H9 (cell line): Measurements from ENCODE around the gene SETD7. TPM values are rescaled to one million over a fixed set of nuclear protein-coding genes. Genes with fewer than 3 reads are reported as not detected.

Source experiments
- DNase-seq: peaks from one replicate; pipeline ENCODE4 v3.0.0-alpha.2; 2017
- H2AFZ ChIP-seq: one replicate; pipeline ENCODE4 v1.6.1; 2013; ENCODE audit warnings: mild to moderate bottlenecking, low read length, control low read depth, moderate library complexity
- H2AK5ac ChIP-seq: 2 replicates; pipeline ENCODE4 v1.6.1; 2013; ENCODE audit warnings: low read length, control low read depth, mixed read lengths; ENCODE audit not compliant: insufficient read length
- H2BK120ac ChIP-seq: one replicate; pipeline ENCODE4 v1.6.1; 2013; ENCODE audit warnings: low read depth, mild to moderate bottlenecking, low read length, control low read depth, inconsistent platforms; ENCODE audit not compliant: poor library complexity, severe bottlenecking
- H2BK12ac ChIP-seq: 2 replicates; pipeline ENCODE4 v1.6.1; 2013; ENCODE audit warnings: low read length, control low read depth, mixed read lengths, low read depth; ENCODE audit not compliant: insufficient read length
- H2BK15ac ChIP-seq: 2 replicates; pipeline ENCODE4 v1.6.1; 2013; ENCODE audit warnings: low read depth, low read length, control low read depth
- H2BK20ac ChIP-seq: one replicate; pipeline ENCODE4 v1.6.1; 2013; ENCODE audit warnings: low read depth, mild to moderate bottlenecking, low read length, control low read depth, inconsistent platforms; ENCODE audit not compliant: poor library complexity, severe bottlenecking
- H2BK5ac ChIP-seq: 2 replicates; pipeline ENCODE4 v1.6.1; 2013; ENCODE audit warnings: low read length, control low read depth, mixed read lengths; ENCODE audit not compliant: insufficient read length
- H3K14ac ChIP-seq: 2 replicates; pipeline ENCODE4 v1.6.1; 2013; ENCODE audit warnings: low read length, control low read depth; ENCODE audit not compliant: insufficient read depth
- H3K18ac ChIP-seq: 2 replicates; pipeline ENCODE4 v1.6.1; 2013; ENCODE audit warnings: low read depth, mild to moderate bottlenecking, mixed read lengths, low read length, control low read depth; ENCODE audit not compliant: insufficient read length
- H3K23ac ChIP-seq: 2 replicates; pipeline ENCODE4 v1.6.1; 2013; ENCODE audit warnings: low read length, control low read depth, mixed read lengths, low read depth; ENCODE audit not compliant: insufficient read length
- H3K23me2 ChIP-seq: 2 replicates; pipeline ENCODE4 v1.6.1; 2013; ENCODE audit warnings: low read depth, mild to moderate bottlenecking, mixed read lengths, low read length, control low read depth; ENCODE audit not compliant: insufficient read length, poor library complexity, severe bottlenecking
- H3K27ac ChIP-seq: 2 replicates; pipeline ENCODE4 v1.5.1; 2013; ENCODE audit warnings: low read length, control low read depth, mixed read lengths, low read depth; ENCODE audit not compliant: insufficient read length
- H3K27me3 ChIP-seq: 2 replicates; pipeline ENCODE4 v1.6.1; 2013; ENCODE audit warnings: low read length, control low read depth, inconsistent platforms; ENCODE audit not compliant: insufficient read depth
- H3K4ac ChIP-seq: 2 replicates; pipeline ENCODE4 v1.6.1; 2013; ENCODE audit warnings: low read depth, mild to moderate bottlenecking, control low read depth, inconsistent platforms, low read length, moderate library complexity
- H3K4me1 ChIP-seq: 2 replicates; pipeline ENCODE4 v1.6.1; 2013; ENCODE audit warnings: low read length, control low read depth, inconsistent platforms; ENCODE audit not compliant: insufficient read depth
- H3K4me2 ChIP-seq: 2 replicates; pipeline ENCODE4 v1.6.1; 2013; ENCODE audit warnings: low read length, control low read depth, mixed read lengths; ENCODE audit not compliant: insufficient read length, insufficient read depth
- H3K56ac ChIP-seq: 2 replicates; pipeline ENCODE4 v1.6.1; 2013; ENCODE audit warnings: low read depth, mild to moderate bottlenecking, mixed read lengths, low read length, control low read depth; ENCODE audit not compliant: insufficient read length
- H3K79me1 ChIP-seq: 2 replicates; pipeline ENCODE4 v1.6.1; 2013; ENCODE audit warnings: low read depth, mild to moderate bottlenecking, moderate library complexity, low read length, control low read depth, inconsistent platforms; ENCODE audit not compliant: insufficient read depth, poor library complexity, severe bottlenecking
- H3K79me2 ChIP-seq: 2 replicates; pipeline ENCODE4 v1.6.1; 2013; ENCODE audit warnings: low read length, control low read depth, inconsistent platforms; ENCODE audit not compliant: insufficient read depth
- H3K9ac ChIP-seq: 2 replicates; pipeline ENCODE4 v1.6.1; 2013; ENCODE audit warnings: low read length, control low read depth, mixed read lengths; ENCODE audit not compliant: insufficient read length; ENCODE audit errors: extremely low read depth
- H3K9me3 ChIP-seq: one replicate; pipeline ENCODE4 v1.6.1; 2013; ENCODE audit warnings: low read depth, low read length, inconsistent platforms; ENCODE audit not compliant: control insufficient read depth
- H3T11ph ChIP-seq: one replicate; pipeline ENCODE4 v1.6.1; 2013; ENCODE audit warnings: mild to moderate bottlenecking, low read length, control low read depth, inconsistent platforms
- H4K20me1 ChIP-seq: one replicate; pipeline ENCODE4 v1.6.1; 2013; ENCODE audit not compliant: control insufficient read depth, insufficient read length, insufficient read depth
- H4K5ac ChIP-seq: 2 replicates; pipeline ENCODE4 v1.6.1; 2013; ENCODE audit warnings: low read depth, mild to moderate bottlenecking, mixed read lengths, low read length, control low read depth; ENCODE audit not compliant: insufficient read length
- H4K8ac ChIP-seq: replicated peaks from 2 replicates; pipeline ENCODE4 v1.6.1; 2013; ENCODE audit warnings: low read length, control low read depth, mixed read lengths, low read depth; ENCODE audit not compliant: insufficient read length
- H4K91ac ChIP-seq: 2 replicates; pipeline ENCODE4 v1.6.1; 2013; ENCODE audit warnings: low read depth, mild to moderate bottlenecking, moderate library complexity, mixed read lengths, low read length, control low read depth; ENCODE audit not compliant: insufficient read length
- H3K27ac Mint-ChIP-seq, 3 experiments: 2 replicates in 2 of 3; 3 replicates in 1 of 3; pipeline ENCODE4 v1.8.0; 2020 to 2021; ENCODE audit warnings: mixed read lengths in 3 of 3, mild to moderate bottlenecking in 1 of 3, moderate library complexity in 1 of 3
- H3K27me3 Mint-ChIP-seq: 2 replicates; pipeline ENCODE4 v1.8.0; 2021; ENCODE audit warnings: low read depth, mild to moderate bottlenecking, moderate library complexity, mixed read lengths
- H3K36me3 Mint-ChIP-seq, 3 experiments: 2 replicates in 2 of 3; 3 replicates in 1 of 3; pipeline ENCODE4 v1.8.0; 2020 to 2021; ENCODE audit warnings: low read depth in 3 of 3, mixed read lengths in 3 of 3; ENCODE audit not compliant: insufficient read depth in 1 of 3
- H3K4me1 Mint-ChIP-seq, 2 experiments: 2 replicates each; pipeline ENCODE4 v1.8.0; 2020; ENCODE audit warnings: mixed read lengths in 2 of 2
- H3K4me3 Mint-ChIP-seq, 2 experiments: 2 replicates in 1 of 2; 3 replicates in 1 of 2; pipeline ENCODE4 v1.8.0; 2020 to 2021; ENCODE audit warnings: mild to moderate bottlenecking in 2 of 2, mixed read lengths in 2 of 2, moderate library complexity in 1 of 2
- H3K9me3 Mint-ChIP-seq, 2 experiments: 2 replicates in 1 of 2; 3 replicates in 1 of 2; pipeline ENCODE4 v1.8.0; 2020; ENCODE audit warnings: mild to moderate bottlenecking in 2 of 2, mixed read lengths in 2 of 2, moderate library complexity in 1 of 2
- CTCF ChIP-seq: fragments of 200-600 bp; sonication (generic); conservative IDR thresholded peaks from 3 replicates; pipeline ENCODE4 v1.8.0; 2021; ENCODE audit warnings: antibody characterized with exemption, mild to moderate bottlenecking
- total RNA-seq: library from RNA; stranded (reverse); gene quantifications from 2 replicates; pipeline ENCODE4 v1.2.1, GENCODE V29; 2021

SETD7 gene
- total RNA-seq, 1 experiment from 2014 or later: 1.5 TPM

- peaks cover 1% of the 10 kb centered on the region for H3K27me3 Mint-ChIP-seq
- no peak overlapping the region for H3K4me3 Mint-ChIP-seq
- no peak overlapping the region for H3K27ac ChIP-seq
- H3K4me2 ChIP-seq: no peak overlapping the region
- H4K8ac ChIP-seq: no peak overlapping the region
- no peak overlapping the region for H2BK120ac ChIP-seq
- no peak for TF ChIP-seq CTCF
- no peak overlapping the region for H2BK20ac ChIP-seq
- H2BK15ac ChIP-seq: no peak overlapping the region
- DNase-seq: no peak
- no peak overlapping the region for H2BK12ac ChIP-seq
- no peak overlapping the region for H3K14ac ChIP-seq
- H3K23ac ChIP-seq: no peak overlapping the region
- H3K9me3 ChIP-seq: no peaks in the 10 kb centered on the region
- no peaks in the 10 kb centered on the region for H3K9me3 Mint-ChIP-seq
- H4K5ac ChIP-seq: no peak overlapping the region
- no peaks in the 10 kb centered on the region for H3K36me3 Mint-ChIP-seq
- no peaks in the 10 kb centered on the region for H3K79me2 ChIP-seq
- H2BK5ac ChIP-seq: no peak overlapping the region
- H3K4me1 Mint-ChIP-seq: peaks cover 18 to 22% of the 10 kb centered on the region in 2 experiments
- H3K9ac ChIP-seq: no peak overlapping the region
- H3K27ac Mint-ChIP-seq: no peak overlapping the region
- H3K23me2 ChIP-seq: peaks cover 3% of the 10 kb centered on the region
- no peak overlapping the region for H2AK5ac ChIP-seq
- no peaks in the 10 kb centered on the region for H4K20me1 ChIP-seq
- H3K4me1 ChIP-seq: no peaks in the 10 kb centered on the region; the same call in 1 of the 2 replicates
- no peak overlapping the region for H3K18ac ChIP-seq
- no peak overlapping the region for H3K56ac ChIP-seq
- no peaks in the 10 kb centered on the region for H3K27me3 ChIP-seq
- H3T11ph ChIP-seq: no peak overlapping the region
- H3K79me1 ChIP-seq: no peaks in the 10 kb centered on the region
- H4K91ac ChIP-seq: no peak overlapping the region
- no peak overlapping the region for H3K4ac ChIP-seq
- no peak overlapping the region for H2AFZ ChIP-seq
These were observed 52.3 kb downstream of the SETD7 start for GRCh38 chr4:139503622-139504166.
